ENCODE results near the gene DCAF6.
A peak's percentile ranks its signal among the peaks of the same experiment; 100 is the strongest.
"Not testable (repeated sequence)": the region's sequence is repeated elsewhere in the genome, so short reads cannot be mapped to it uniquely, and the experiment has no call there.

DCAF6 gene

DNA sequence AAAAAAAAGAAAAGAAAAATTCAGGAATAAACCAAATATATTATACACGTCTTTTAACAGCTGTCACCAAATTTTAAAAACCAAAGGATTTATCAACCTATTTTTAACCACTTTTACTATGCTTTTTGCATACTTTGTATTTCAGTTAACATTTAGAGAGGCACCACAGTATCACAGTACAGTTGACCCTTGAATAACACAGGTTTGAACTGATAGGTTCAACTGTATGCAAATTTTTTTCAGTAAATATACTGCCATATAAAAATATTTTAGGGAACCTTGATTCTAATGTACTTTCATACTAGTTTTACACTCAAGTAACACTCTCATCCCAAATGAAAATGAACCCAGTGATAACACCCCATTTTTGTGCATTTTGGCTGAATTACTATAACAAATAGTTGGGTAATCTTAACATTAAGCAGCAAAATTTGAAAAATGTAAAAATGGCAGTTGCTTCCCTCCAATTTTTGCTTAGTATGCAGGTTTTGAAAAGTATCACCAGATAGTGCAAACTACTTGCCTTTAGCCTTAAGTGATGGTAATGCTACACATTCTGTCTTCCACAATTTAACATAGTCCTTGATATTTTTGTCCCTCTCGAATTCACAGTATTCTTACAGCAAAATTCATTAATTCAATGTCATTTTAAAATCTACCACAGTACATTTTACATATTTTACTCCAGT is 11.8 kb upstream of the DCAF6 start:
- no peak overlapping the region for H3K27ac ChIP-seq (ENCODE audit: low read length)
- peaks cover 0 to 10% of the 10 kb centered on the region in 2 donors for H3K4me1 ChIP-seq (ENCODE audit: control insufficient read depth in 1 of 2, insufficient read depth in 2 of 2, low read length in 2 of 2)
- H3K4me3 ChIP-seq (ENCODE audit: low read depth in 1 of 2, low read length in 2 of 2), result no peak overlapping the region
- H3K36me3 ChIP-seq (ENCODE audit: control insufficient read depth in 1 of 2, insufficient read depth in 2 of 2, low read length in 2 of 2), result no peaks in the 10 kb centered on the region
- H3K9me3 ChIP-seq (ENCODE audit: control insufficient read depth in 1 of 2, low read length in 2 of 2), result no peaks in the 10 kb centered on the region
- no peaks in the 10 kb centered on the region for H3K27me3 ChIP-seq (ENCODE audit: low read depth, low read length)

DNA sequence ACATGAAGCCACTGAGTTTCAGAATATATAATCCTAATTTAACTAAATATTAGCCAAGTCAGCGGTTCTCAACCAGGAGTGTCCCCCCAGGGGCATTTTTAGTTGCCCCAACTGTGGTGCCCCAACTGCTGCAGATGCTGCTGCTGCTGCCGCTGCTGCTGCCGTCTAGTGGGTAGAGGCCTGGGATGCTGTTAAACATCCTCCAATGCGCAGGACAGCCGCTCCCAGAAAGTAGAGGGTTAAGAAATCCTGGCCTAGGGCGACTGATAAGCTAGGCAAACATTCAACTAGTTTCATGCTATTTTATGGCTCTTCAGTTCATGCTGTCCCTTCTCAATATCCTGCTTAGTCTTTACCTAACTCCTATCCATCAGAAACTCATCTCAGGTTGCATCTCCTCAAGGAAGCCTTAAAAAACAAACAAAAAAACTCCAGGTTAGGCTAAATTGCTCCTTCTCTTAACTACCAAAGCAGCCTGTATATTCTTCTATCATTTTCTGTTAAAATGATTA is 9.9 kb upstream of the DCAF6 start:
- no peaks in the 10 kb centered on the region for H3K27me3 ChIP-seq (ENCODE audit: low read depth, low read length)
- H3K27ac ChIP-seq (ENCODE audit: low read length), result no peak overlapping the region
- H3K36me3 ChIP-seq (ENCODE audit: control insufficient read depth in 1 of 2, insufficient read depth in 2 of 2, low read length in 2 of 2), result no peaks in the 10 kb centered on the region
- peaks cover 0 to 10% of the 10 kb centered on the region in 2 donors for H3K4me1 ChIP-seq (ENCODE audit: control insufficient read depth in 1 of 2, insufficient read depth in 2 of 2, low read length in 2 of 2)
- H3K9me3 ChIP-seq (ENCODE audit: control insufficient read depth in 1 of 2, low read length in 2 of 2), result no peaks in the 10 kb centered on the region
- no peak overlapping the region for H3K4me3 ChIP-seq (ENCODE audit: low read depth in 1 of 2, low read length in 2 of 2)

GRCh38 chr1:167927046-167927754 is 9.3 kb upstream of the DCAF6 start:
- H3K27ac ChIP-seq (ENCODE audit: low read length), result no peak overlapping the region
- H3K4me3 ChIP-seq (ENCODE audit: low read depth in 1 of 2, low read length in 2 of 2), result no peak overlapping the region
- H3K4me1 ChIP-seq (ENCODE audit: control insufficient read depth in 1 of 2, insufficient read depth in 2 of 2, low read length in 2 of 2), result peaks cover 0 to 10% of the 10 kb centered on the region in 2 donors
- H3K9me3 ChIP-seq (ENCODE audit: control insufficient read depth in 1 of 2, low read length in 2 of 2), result no peaks in the 10 kb centered on the region
- no peaks in the 10 kb centered on the region for H3K36me3 ChIP-seq (ENCODE audit: control insufficient read depth in 1 of 2, insufficient read depth in 2 of 2, low read length in 2 of 2)
- H3K27me3 ChIP-seq (ENCODE audit: low read depth, low read length), result no peaks in the 10 kb centered on the region

GRCh38 chr1:167928457-167928852 is 8.0 kb upstream of the DCAF6 start:
- Histone ChIP-seq H3K4me3 (ENCODE audit: low read depth in 1 of 2, low read length in 2 of 2) (no peak overlapping the region), H3K9me3 (ENCODE audit: control insufficient read depth in 1 of 2, low read length in 2 of 2) (no peaks in the 10 kb centered on the region), H3K27me3 (ENCODE audit: low read depth, low read length) (no peaks in the 10 kb centered on the region), H3K27ac (ENCODE audit: low read length) (peak overlapping the region; percentile 6), H3K36me3 (ENCODE audit: control insufficient read depth in 1 of 2, insufficient read depth in 2 of 2, low read length in 2 of 2) (no peaks in the 10 kb centered on the region), H3K4me1 (ENCODE audit: control insufficient read depth in 1 of 2, insufficient read depth in 2 of 2, low read length in 2 of 2) (peaks cover 0 to 18% of the 10 kb centered on the region in 2 donors)

DNA sequence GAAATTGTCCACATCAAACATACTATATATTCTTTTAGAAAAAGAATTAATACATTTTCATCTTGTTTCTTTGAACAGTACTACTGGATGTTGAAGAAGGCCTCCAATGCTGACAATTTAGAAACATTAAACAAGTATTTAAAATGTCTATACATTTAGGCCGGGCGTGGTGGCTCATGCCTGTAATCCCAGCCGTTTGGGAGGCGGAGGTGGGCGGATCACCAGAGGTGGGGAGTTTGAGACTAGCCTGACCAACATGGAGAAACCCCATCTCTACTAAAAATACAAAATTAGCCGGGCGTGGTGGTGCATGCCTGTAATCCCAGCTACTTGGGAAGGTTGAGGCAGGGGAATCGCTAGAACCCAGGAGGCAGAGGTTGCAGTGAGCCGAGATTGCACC is 7.6 kb upstream of the DCAF6 start:
- H3K9me3 ChIP-seq (ENCODE audit: control insufficient read depth in 1 of 2, low read length in 2 of 2); H3K27me3 ChIP-seq (ENCODE audit: low read depth, low read length); H3K4me3 ChIP-seq (ENCODE audit: low read depth in 1 of 2, low read length in 2 of 2); H3K27ac ChIP-seq (ENCODE audit: low read length); H3K36me3 ChIP-seq (ENCODE audit: control insufficient read depth in 1 of 2, insufficient read depth in 2 of 2, low read length in 2 of 2): not testable (repeated sequence)
- peaks cover 0 to 23% of the 10 kb centered on the region in 2 donors for H3K4me1 ChIP-seq (ENCODE audit: control insufficient read depth in 1 of 2, insufficient read depth in 2 of 2, low read length in 2 of 2)

GRCh38 chr1:167929725-167930124 is 6.8 kb upstream of the DCAF6 start:
- H3K4me3 ChIP-seq (ENCODE audit: low read depth in 1 of 2, low read length in 2 of 2), result no peak overlapping the region
- H3K36me3 ChIP-seq (ENCODE audit: control insufficient read depth in 1 of 2, insufficient read depth in 2 of 2, low read length in 2 of 2), result no peaks in the 10 kb centered on the region
- no peaks in the 10 kb centered on the region for H3K27me3 ChIP-seq (ENCODE audit: low read depth, low read length)
- H3K4me1 ChIP-seq (ENCODE audit: control insufficient read depth in 1 of 2, insufficient read depth in 2 of 2, low read length in 2 of 2), result peaks cover 0 to 26% of the 10 kb centered on the region in 2 donors
- no peak overlapping the region for H3K27ac ChIP-seq (ENCODE audit: low read length)
- no peaks in the 10 kb centered on the region for H3K9me3 ChIP-seq (ENCODE audit: control insufficient read depth in 1 of 2, low read length in 2 of 2)

GRCh38 chr1:167933788-167934187 is 2.7 kb upstream of the DCAF6 start:
- peaks cover 0 to 17% of the 10 kb centered on the region in 2 donors for H3K36me3 ChIP-seq (ENCODE audit: control insufficient read depth in 1 of 2, insufficient read depth in 2 of 2, low read length in 2 of 2)
- peak overlapping the region; percentile 97 for H3K27ac ChIP-seq (ENCODE audit: low read length)
- no peaks in the 10 kb centered on the region for H3K27me3 ChIP-seq (ENCODE audit: low read depth, low read length)
- peaks cover 0 to 23% of the 10 kb centered on the region in 2 donors for H3K4me1 ChIP-seq (ENCODE audit: control insufficient read depth in 1 of 2, insufficient read depth in 2 of 2, low read length in 2 of 2)
- H3K9me3 ChIP-seq (ENCODE audit: control insufficient read depth in 1 of 2, low read length in 2 of 2), result no peaks in the 10 kb centered on the region
- peak overlapping the region; percentile 78 to 93 for H3K4me3 ChIP-seq (ENCODE audit: low read depth in 1 of 2, low read length in 2 of 2)

- peak overlapping the region; percentile 78 to 93 for H3K4me3 ChIP-seq (ENCODE audit: low read depth in 1 of 2, low read length in 2 of 2)
- H3K4me1 ChIP-seq (ENCODE audit: control insufficient read depth in 1 of 2, insufficient read depth in 2 of 2, low read length in 2 of 2), result peaks cover 0 to 22% of the 10 kb centered on the region in 2 donors
These were observed 1.9 kb upstream of the DCAF6 start for GRCh38 chr1:167934426-167935215.

GRCh38 chr1:167935216-167936067 is 1.0 kb upstream of the DCAF6 start:
- Histone ChIP-seq H3K27me3 (ENCODE audit: low read depth, low read length) (no peaks in the 10 kb centered on the region), H3K4me1 (ENCODE audit: control insufficient read depth in 1 of 2, insufficient read depth in 2 of 2, low read length in 2 of 2) (peaks cover 0 to 22% of the 10 kb centered on the region in 2 donors), H3K36me3 (ENCODE audit: control insufficient read depth in 1 of 2, insufficient read depth in 2 of 2, low read length in 2 of 2) (peaks cover 0 to 17% of the 10 kb centered on the region in 2 donors), H3K4me3 (ENCODE audit: low read depth in 1 of 2, low read length in 2 of 2) (peak overlapping the region; percentile 78 to 93), H3K27ac (ENCODE audit: low read length) (peak overlapping the region; percentile 97), H3K9me3 (ENCODE audit: control insufficient read depth in 1 of 2, low read length in 2 of 2) (no peaks in the 10 kb centered on the region)

More at GRCh38 chr1:167934426-167935215, 1.9 kb upstream of the DCAF6 start:
- Histone ChIP-seq H3K36me3 (ENCODE audit: control insufficient read depth in 1 of 2, insufficient read depth in 2 of 2, low read length in 2 of 2) (peaks cover 0 to 17% of the 10 kb centered on the region in 2 donors), H3K27ac (ENCODE audit: low read length) (peak overlapping the region; percentile 97), H3K27me3 (ENCODE audit: low read depth, low read length) (no peaks in the 10 kb centered on the region), H3K9me3 (ENCODE audit: control insufficient read depth in 1 of 2, low read length in 2 of 2) (no peaks in the 10 kb centered on the region)

- H3K4me1 ChIP-seq (ENCODE audit: control insufficient read depth in 1 of 2, insufficient read depth in 2 of 2, low read length in 2 of 2), result peaks cover 0 to 22% of the 10 kb centered on the region in 2 donors
- no peaks in the 10 kb centered on the region for H3K9me3 ChIP-seq (ENCODE audit: control insufficient read depth in 1 of 2, low read length in 2 of 2)
- no peaks in the 10 kb centered on the region for H3K27me3 ChIP-seq (ENCODE audit: low read depth, low read length)
- H3K27ac ChIP-seq (ENCODE audit: low read length), result peak within 1 kb of the TSS; percentile 97
- H3K36me3 ChIP-seq (ENCODE audit: control insufficient read depth in 1 of 2, insufficient read depth in 2 of 2, low read length in 2 of 2), result peaks cover 0 to 17% of the 10 kb centered on the region in 2 donors
- H3K4me3 ChIP-seq (ENCODE audit: low read depth in 1 of 2, low read length in 2 of 2), result peak within 1 kb of the TSS; percentile 78 to 93
These were observed 636 bp downstream of the DCAF6 start, which contains the start of gene MPC2 for GRCh38 chr1:167936930-167937708. MPC2 (minus strand) TSS chr1:167937072; CDS start chr1:167935841, 1,231 bp downstream.
